A549 (cell line): ENCODE data around the gene WWC1. TPM values are rescaled to one million over a fixed set of nuclear protein-coding genes. Genes with fewer than 3 reads are reported as not detected.

ENCODE experiments used
- ATAC-seq, 2 experiments: fragments of 200-7000 bp in 1 of 2; fragments of >200 bp in 1 of 2; cut with Nextera tagmentation in 1 of 2; cut with Tn5 transposase in 1 of 2; 3 replicates each; pipeline versions ENCODE4 v1.8.0 to v1.9.1; 2018 to 2020; ENCODE audit warnings: mild to moderate bottlenecking in 1 of 2, moderate library complexity in 1 of 2
- CTCF ChIA-PET: fragments of 300-600 bp; sonication (Branson Sonifier 250); formaldehyde crosslinking; extraction: SDS; loops from one replicate; lab custom pipeline; 2021; ENCODE audit warnings: antibody characterized with exemption, inconsistent platforms; lab: Yijun Ruan, JAX
- POLR2A ChIA-PET: fragments of 350-600 bp; formaldehyde crosslinking; extraction: SDS; loops from one replicate; lab custom pipeline; 2021; ENCODE audit warnings: antibody characterized with exemption, inconsistent platforms; lab: Yijun Ruan, JAX
- DNase-seq, 2 experiments: peaks; one replicate each; pipeline versions ENCODE4 v3.0.0 to v3.0.0-alpha.2; 2011 to 2016; ENCODE audit warnings: low read depth in 1 of 2, low spot score in 1 of 2
- FAIRE-seq: peaks from 2 replicates; lab custom pipeline; 2011; peaks lifted over from hg19 to GRCh38; lab: Jason Lieb, UNC
- H3K27ac ChIP-seq, 2 experiments: fragments of >200 bp; sonication (Bioruptor Twin); formaldehyde crosslinking; 3 replicates each; pipeline ENCODE4 v1.5.1; 2016 to 2017
- H3K4me1 ChIP-seq: fragments of >200 bp; sonication (Bioruptor Twin); formaldehyde crosslinking; 3 replicates; pipeline ENCODE4 v1.6.1; 2016
- H3K4me2 ChIP-seq: fragments of >200 bp; sonication (Bioruptor Twin); formaldehyde crosslinking; 3 replicates; pipeline ENCODE4 v1.6.1; 2016
- H3K4me3 ChIP-seq: fragments of >200 bp; sonication (Bioruptor Twin); formaldehyde crosslinking; 3 replicates; pipeline ENCODE4 v1.5.1; 2016
- H3K9me3 ChIP-seq: fragments of >200 bp; sonication (Bioruptor Twin); formaldehyde crosslinking; 3 replicates; pipeline ENCODE4 v1.6.1; 2016
- ATOH8 ChIP-seq: fragments of 250-450 bp; sonication (Bioruptor Pico); IDR thresholded peaks from 2 replicates; pipeline ENCODE4 v1.5.0; 2020; ENCODE audit warnings: low read depth, mild to moderate bottlenecking, moderate library complexity
- CBX8 ChIP-seq: fragments of 200-600 bp; sonication (generic); IDR thresholded peaks from 2 replicates; pipeline ENCODE4 v1.6.1; 2016
- CEBPB ChIP-seq, 2 experiments: fragments of >200 bp in 1 of 2; sonication (Bioruptor Twin) in 1 of 2; formaldehyde crosslinking in 1 of 2; IDR thresholded peaks; 2 replicates each; pipeline ENCODE4 v1.6.1; 2012 to 2016
- CHD2 ChIP-seq: fragments of 150-350 bp; IDR thresholded peaks from 2 replicates; pipeline ENCODE4 v1.6.1; 2014; ENCODE audit warnings: low read length; ENCODE audit not compliant: partially characterized antibody
- E2F6 ChIP-seq: IDR thresholded peaks from 2 replicates; pipeline ENCODE4 v1.6.1; 2012; ENCODE audit warnings: low read depth, borderline replicate concordance
- ESRRA ChIP-seq: fragments of 150-350 bp; IDR thresholded peaks from 2 replicates; pipeline ENCODE4 v1.6.1; 2014; ENCODE audit warnings: mild to moderate bottlenecking, low read length, borderline replicate concordance
- FOSB ChIP-seq: fragments of 250-450 bp; sonication (Bioruptor Pico); IDR thresholded peaks from 2 replicates; pipeline ENCODE4 v1.5.0; 2020; ENCODE audit warnings: mild to moderate bottlenecking, moderate library complexity
- FOXS1 ChIP-seq: fragments of 250-450 bp; sonication (Bioruptor Pico); IDR thresholded peaks from 2 replicates; pipeline ENCODE4 v1.5.0; 2020; ENCODE audit warnings: mild to moderate bottlenecking, moderate library complexity
- GATA3 ChIP-seq: IDR thresholded peaks from 2 replicates; pipeline ENCODE4 v1.6.1; 2012; ENCODE audit warnings: borderline replicate concordance
- JUN ChIP-seq, 2 experiments: fragments of >200 bp; sonication (Bioruptor Twin); formaldehyde crosslinking; IDR thresholded peaks; 2 replicates in 1 of 2; 3 replicates in 1 of 2; pipeline ENCODE4 v1.6.1; 2016 to 2017
- MAFK ChIP-seq: fragments of 450-650 bp; IDR thresholded peaks from 2 replicates; pipeline ENCODE4 v1.6.1; 2014; ENCODE audit not compliant: partially characterized antibody
- MAX ChIP-seq: IDR thresholded peaks from 2 replicates; pipeline ENCODE4 v1.6.1; 2012
- MYC ChIP-seq: IDR thresholded peaks from 2 replicates; pipeline ENCODE4 v1.6.1; 2012; ENCODE audit warnings: mild to moderate bottlenecking, inconsistent platforms, low read length, improper control_type of control experiment, borderline replicate concordance
- POLR2A ChIP-seq: IDR thresholded peaks from 2 replicates; pipeline ENCODE4 v1.6.1; 2012; ENCODE audit warnings: mild to moderate bottlenecking, low read length
- RAD21 ChIP-seq, 2 experiments: fragments of >200 bp in 1 of 2; sonication (Bioruptor Twin) in 1 of 2; formaldehyde crosslinking in 1 of 2; IDR thresholded peaks in 1 of 2; conservative IDR thresholded peaks in 1 of 2; 2 replicates in 1 of 2; 3 replicates in 1 of 2; pipeline ENCODE4 v1.6.1; 2012 to 2018; ENCODE audit warnings: inconsistent platforms in 1 of 2
- RCOR1 ChIP-seq: fragments of 150-350 bp; IDR thresholded peaks from 2 replicates; pipeline ENCODE4 v1.6.1; 2014; ENCODE audit warnings: antibody characterized with exemption, low read length, low read depth
- REST ChIP-seq: fragments of 200-600 bp; sonication (generic); IDR thresholded peaks from 2 replicates; pipeline ENCODE4 v1.6.1; 2016; ENCODE audit warnings: antibody characterized with exemption, mild to moderate bottlenecking, moderate library complexity
- SMC3 ChIP-seq: fragments of >200 bp; sonication (Bioruptor Twin); formaldehyde crosslinking; IDR thresholded peaks from 3 replicates; pipeline ENCODE4 v1.6.1; 2018; ENCODE audit warnings: inconsistent platforms
- TFCP2L1 ChIP-seq: fragments of 250-450 bp; sonication (Bioruptor Pico); IDR thresholded peaks from 2 replicates; pipeline ENCODE4 v1.5.0; 2021; ENCODE audit warnings: mild to moderate bottlenecking
- TP53 ChIP-seq: fragments of 250-450 bp; sonication (Bioruptor Pico); IDR thresholded peaks from 2 replicates; pipeline ENCODE4 v1.5.0; 2021; ENCODE audit warnings: mild to moderate bottlenecking, moderate library complexity
- ZNF302 ChIP-seq: fragments of 250-450 bp; sonication (Bioruptor Pico); IDR thresholded peaks from 2 replicates; pipeline ENCODE4 v1.9.0; 2021; ENCODE audit warnings: inconsistent platforms, mild to moderate bottlenecking, moderate library complexity
- WGBS: methylation state at CpG from one replicate; pipeline ENCODE4 v1.1.6; 2017; ENCODE audit errors: missing lambda C conversion rate; 5-methylcytosine and 5-hydroxymethylcytosine counted together
- polyA plus RNA-seq, 4 experiments: library from polyadenylated mRNA; depleted of rRNA in 3 of 4; stranded (reverse); fragments of >200 nt; fragmentation: RNase III in 1 of 4; extraction: RNeasy Plus Mini Kit Qiagen cat#74134 plus additional on column Dnase treatment in 1 of 4; gene quantifications; 2 replicates in 3 of 4; 3 replicates in 1 of 4; pipeline ENCODE4 v1.2.3, GENCODE V29; 2011 to 2017

Gene WWC1
- polyA plus RNA-seq, 2 of the 4 experiments (the other 2 are of a cell fraction) = 88.5 to 98.1 TPM

GRCh38 chr5:168407211-168407610 lies 115.8 kb downstream of the WWC1 start:
- H3K27ac ChIP-seq = no peak overlapping the region
- ChIA-PET CTCF (interaction anchor here (0.6 to 6.0 kb wide), 6 partner anchors 12 to 138 kb away, joined by 3 to 28 read pairs (median 7); no protein-coding TSS in a partner anchor), POLR2A (no interaction called here)
- DNase-seq = no peak
- no peak overlapping the region for H3K4me3 ChIP-seq
- ATAC-seq = no peak
- peaks cover 22% of the 10 kb centered on the region for H3K4me1 ChIP-seq
- no peak for FAIRE-seq
- H3K9me3 ChIP-seq = no peaks in the 10 kb centered on the region
- no peak overlapping the region for H3K4me2 ChIP-seq
- 95% methylated on average over 1 of the region's 1 CpG for WGBS
- no peak for TF ChIP-seq CEBPB (IDR thresholded peaks at IDR 0.05)
- TF ChIP-seq REST = no peak
- no peak for TF ChIP-seq CBX8
- TF ChIP-seq GATA3 = no peak
- TF ChIP-seq TFCP2L1 (CRISPR knock-in tag) = no peak
- TF ChIP-seq ZNF302 = no peak
- TF ChIP-seq ATOH8 (CRISPR knock-in tag) = no peak
- no peak for TF ChIP-seq FOSB (CRISPR knock-in tag)
- no peak for TF ChIP-seq MAFK
- TF ChIP-seq SMC3 = no peak
- TF ChIP-seq MYC = no peak
- TF ChIP-seq RAD21 (conservative IDR thresholded peaks at IDR 0.05 in 1 of 2, IDR thresholded peaks at IDR 0.05 in 1 of 2) = no peak
- no peak for TF ChIP-seq RCOR1
- TF ChIP-seq E2F6 = no peak
- TF ChIP-seq CHD2 = no peak
- TF ChIP-seq TP53 (CRISPR knock-in tag) = no peak

- ATAC-seq = peak; percentile 25; a peak in 3 of 6 replicates
- Histone ChIP-seq H3K4me2 (no peak overlapping the region; the same call in 2 of the 3 replicates), H3K4me3 (no peak overlapping the region), H3K27ac (peak overlapping the region; percentile 56 to 77; a peak in 4 of 6 replicates), H3K4me1 (peaks cover 29% of the 10 kb centered on the region), H3K9me3 (no peaks in the 10 kb centered on the region)
- POLR2A ChIA-PET = no interaction called here
- FAIRE-seq = no peak
- no peak for DNase-seq
- TF ChIP-seq FOXS1 (no peak), POLR2A (no peak), RAD21 (conservative IDR thresholded peaks at IDR 0.05 in 1 of 2, IDR thresholded peaks at IDR 0.05 in 1 of 2) (no peak), REST (no peak), MAX (no peak), JUN (IDR thresholded peaks at IDR 0.05) (no peak), CHD2 (no peak), ESRRA (no peak), CEBPB (IDR thresholded peaks at IDR 0.05) (no peak)
- 89% methylated on average over 11 of the region's 11 CpGs for WGBS
- CTCF ChIA-PET = interaction anchor here (0.8 to 6.0 kb wide), 8 partner anchors 10 to 140 kb away, joined by 3 to 28 read pairs (median 6); no protein-coding TSS in a partner anchor
Observed at GRCh38 chr5:168408561-168409305, 117.3 kb downstream of the WWC1 start.
